ENCODE data around the gene HOXA6. TPM values are rescaled to one million over a fixed set of nuclear protein-coding genes. Genes with fewer than 3 reads are reported as not detected.

The HOXA6 gene
- polyA plus RNA-seq, 2 of the 4 experiments (the other 2 are of a cell fraction) = 0.90 to 2.1 TPM

DNA sequence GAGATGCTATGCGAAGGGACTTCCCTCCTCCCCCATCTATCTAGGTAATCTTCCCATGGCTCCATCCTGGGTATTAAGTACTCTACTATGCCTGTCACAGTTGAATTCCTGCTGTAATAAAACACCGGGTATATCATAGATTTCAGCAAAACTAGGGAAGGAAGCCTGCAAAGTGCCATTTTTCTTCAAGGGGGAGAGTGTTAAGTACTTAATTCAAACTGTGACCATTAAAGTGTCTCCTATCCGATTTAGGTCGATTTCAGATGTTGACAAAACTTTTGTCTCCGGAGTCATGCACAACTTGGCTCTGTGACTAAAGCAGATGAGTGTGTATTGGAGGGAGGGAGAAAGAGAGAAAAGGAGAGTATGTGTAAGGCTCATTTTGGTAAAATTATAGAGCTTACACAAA lies 21.6 kb downstream of the HOXA6 start:
- ATAC-seq (no peak), FAIRE-seq (no peak), DNase-seq (ENCODE audit: low read depth in 1 of 2, low spot score in 1 of 2) (no peak)
- no peak for TF ChIP-seq CHD2 (IDR thresholded peaks at IDR 0.05; ENCODE audit: low read length, partially characterized antibody)
- TF ChIP-seq HEYL (CRISPR knock-in tag; IDR thresholded peaks at IDR 0.05) = no peak
- no peak for TF ChIP-seq JUN (IDR thresholded peaks at IDR 0.05)
- no peak for TF ChIP-seq ATOH8 (CRISPR knock-in tag; IDR thresholded peaks at IDR 0.05; ENCODE audit: low read depth)
- TF ChIP-seq CTCF (IDR thresholded peaks at IDR 0.05) = no peak
- no peak for TF ChIP-seq RNF2 (IDR thresholded peaks at IDR 0.05; ENCODE audit: borderline replicate concordance, low read depth)
- TF ChIP-seq POLR2A (IDR thresholded peaks at IDR 0.05; ENCODE audit: low read length) = no peak
- no peak for TF ChIP-seq FOSL2 (IDR thresholded peaks at IDR 0.05)
- no peak for TF ChIP-seq FOSL2 (CRISPR knock-in tag; IDR thresholded peaks at IDR 0.05)
- CTCF ChIA-PET = interaction anchor here (0.9 to 1.2 kb wide), 3 partner anchors 25 to 272 kb away, joined by 3 to 5 read pairs (median 4); no protein-coding TSS in a partner anchor
- WGBS (ENCODE audit: missing lambda C conversion rate) = 90% methylated on average over 5 of the region's 5 CpGs
- POLR2A ChIA-PET = no interaction called here
- no peak overlapping the region for H3K4me3 ChIP-seq
- no peak overlapping the region for H3K4me2 ChIP-seq
- H3K9me3 ChIP-seq = no peaks in the 10 kb centered on the region
- peaks cover 12% of the 10 kb centered on the region for H3K4me1 ChIP-seq
- H3K27ac ChIP-seq = 0 out of 6 replicates have a peak overlapping the region, but pooled peaks of 1 of the 2 experiments have one; percentile 4

GRCh38 chr7:27124902-27125689 lies 22.5 kb downstream of the HOXA6 start:
- Histone ChIP-seq H3K4me1 (peaks cover 21% of the 10 kb centered on the region), H3K4me2 (no peak overlapping the region), H3K9me3 (no peaks in the 10 kb centered on the region), H3K27ac (0 out of 6 replicates have a peak overlapping the region, but pooled peaks of 1 of the 2 experiments have one; percentile 4), H3K4me3 (no peak overlapping the region)
- ChIA-PET POLR2A (no interaction called here), CTCF (interaction anchor here (1.2 kb wide), 1 partner anchor 1231 kb away, joined by 3 read pairs; no protein-coding TSS in a partner anchor)
- no peak for FAIRE-seq
- TF ChIP-seq MAFK (IDR thresholded peaks at IDR 0.05; ENCODE audit: partially characterized antibody) (no peak), ATOH8 (CRISPR knock-in tag; IDR thresholded peaks at IDR 0.05; ENCODE audit: low read depth) (no peak), RFX5 (IDR thresholded peaks at IDR 0.05) (no peak), NR3C1 (IDR thresholded peaks at IDR 0.05) (no peak), FOSB (CRISPR knock-in tag; IDR thresholded peaks at IDR 0.05) (no peak), ZFP36 (IDR thresholded peaks at IDR 0.05; ENCODE audit: borderline replicate concordance, partially characterized antibody) (no peak), CHD4 (IDR thresholded peaks at IDR 0.05; ENCODE audit: borderline replicate concordance) (no peak), CTCF (IDR thresholded peaks at IDR 0.05) (no peak)
- no peak for DNase-seq (ENCODE audit: low read depth in 1 of 2, low spot score in 1 of 2)
- no peak for ATAC-seq
- WGBS (ENCODE audit: missing lambda C conversion rate) = 82% methylated on average over 8 of the region's 8 CpGs
